ENCODE results near the gene SLC46A2.

The SLC46A2 gene

DNA sequence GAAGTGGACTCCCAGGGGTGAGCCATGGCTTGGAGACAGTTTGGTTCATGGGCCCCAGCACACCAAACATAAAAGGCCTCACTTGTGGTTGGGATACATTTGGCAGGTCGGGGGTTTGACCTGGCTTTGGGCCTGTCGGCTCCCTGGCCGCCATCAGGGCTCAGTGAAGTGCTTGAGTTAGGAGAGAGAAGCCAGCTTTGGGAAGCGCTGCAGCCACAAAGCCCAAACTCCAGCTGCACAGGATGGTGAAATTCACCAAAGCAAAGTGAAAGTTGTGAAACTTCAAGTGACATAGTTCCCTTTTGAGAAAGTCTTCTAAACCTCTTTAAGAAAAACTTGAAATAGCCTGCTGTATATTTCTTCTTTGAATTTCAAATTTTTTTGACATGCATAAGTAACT, 27.5 kb downstream of the SLC46A2 start:
- no peak for DNase-seq (ENCODE audit: extremely low spot score)
- ChIA-PET POLR2A (no interaction called here), CTCF (interaction anchor here (0.7 kb wide), 1 partner anchor 13 kb away, joined by 3 read pairs; no protein-coding TSS in a partner anchor)
- TF ChIP-seq SP1 (IDR thresholded peaks at IDR 0.05) (no peak), SUZ12 (IDR thresholded peaks at IDR 0.05) (no peak), TARDBP (IDR thresholded peaks at IDR 0.05) (no peak), NFRKB (IDR thresholded peaks at IDR 0.05) (no peak), HDGF (IDR thresholded peaks at IDR 0.05; ENCODE audit: borderline replicate concordance) (no peak), BHLHE40 (IDR thresholded peaks at IDR 0.05; ENCODE audit: borderline replicate concordance) (no peak), FOXK2 (IDR thresholded peaks at IDR 0.05) (no peak), LEF1 (IDR thresholded peaks at IDR 0.05; ENCODE audit: borderline replicate concordance) (no peak), FOXM1 (IDR thresholded peaks at IDR 0.05; ENCODE audit: borderline replicate concordance) (no peak), ZNF384 (IDR thresholded peaks at IDR 0.05) (no peak), ARNT (IDR thresholded peaks at IDR 0.05) (no peak), FOXA1 (IDR thresholded peaks at IDR 0.05) (no peak), CTBP1 (IDR thresholded peaks at IDR 0.05; ENCODE audit: borderline replicate concordance) (no peak), L3MBTL2 (conservative IDR thresholded peaks at IDR 0.05) (no peak), PKNOX1 (IDR thresholded peaks at IDR 0.05) (no peak), ELF4 (IDR thresholded peaks at IDR 0.05) (no peak)

GRCh38 chr9:112861638-112862555, 28.8 kb downstream of the SLC46A2 start:
- no peak for DNase-seq (ENCODE audit: extremely low spot score)
- CTCF ChIA-PET, result no interaction called here
- no peak for TF ChIP-seq PKNOX1 (IDR thresholded peaks at IDR 0.05)
- no peak for TF ChIP-seq ARNT (IDR thresholded peaks at IDR 0.05)
- POLR2A ChIA-PET, result no interaction called here

DNA sequence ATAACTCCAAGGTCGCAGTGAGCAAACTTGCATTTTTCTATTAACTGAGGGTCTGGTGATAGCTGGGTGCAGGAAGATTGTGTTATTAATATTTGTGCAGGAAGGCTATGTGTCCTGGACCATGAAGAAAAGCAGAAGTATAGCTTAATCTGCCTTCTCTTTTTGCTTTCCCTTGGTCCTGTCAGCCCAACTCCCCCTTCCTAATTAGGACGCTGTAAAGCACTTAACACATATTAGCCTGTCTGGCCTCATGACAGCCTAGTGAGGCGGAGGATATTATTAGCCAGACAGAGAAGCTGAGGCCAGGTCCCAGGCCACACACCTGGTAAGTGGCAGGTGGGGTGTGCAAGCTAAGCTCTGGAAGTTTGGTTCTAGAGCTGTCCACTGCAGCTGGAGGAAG, 29.5 kb downstream of the SLC46A2 start:
- DNase-seq (ENCODE audit: extremely low spot score), result no peak
- no peak for TF ChIP-seq CTBP1 (IDR thresholded peaks at IDR 0.05; ENCODE audit: borderline replicate concordance)
- TF ChIP-seq FOXA1 (IDR thresholded peaks at IDR 0.05), result no peak
- TF ChIP-seq TARDBP (IDR thresholded peaks at IDR 0.05), result no peak
- no peak for TF ChIP-seq HDGF (IDR thresholded peaks at IDR 0.05; ENCODE audit: borderline replicate concordance)
- TF ChIP-seq SUZ12 (IDR thresholded peaks at IDR 0.05), result no peak
- no peak for TF ChIP-seq LEF1 (IDR thresholded peaks at IDR 0.05; ENCODE audit: borderline replicate concordance)
- TF ChIP-seq FOXM1 (IDR thresholded peaks at IDR 0.05; ENCODE audit: borderline replicate concordance), result no peak
- TF ChIP-seq SP1 (IDR thresholded peaks at IDR 0.05), result no peak
- no peak for TF ChIP-seq PKNOX1 (IDR thresholded peaks at IDR 0.05)
- TF ChIP-seq NFRKB (IDR thresholded peaks at IDR 0.05), result no peak
- no peak for TF ChIP-seq L3MBTL2 (conservative IDR thresholded peaks at IDR 0.05)
- CTCF ChIA-PET, result interaction anchor here (1.0 kb wide), 1 partner anchor 16 kb away, joined by 3 read pairs; no protein-coding TSS in a partner anchor
- POLR2A ChIA-PET, result no interaction called here

- CTCF ChIA-PET, result interaction anchor here (1.0 kb wide), 1 partner anchor 15 kb away, joined by 3 read pairs; no protein-coding TSS in a partner anchor
- TF ChIP-seq BHLHE40 (IDR thresholded peaks at IDR 0.05; ENCODE audit: borderline replicate concordance) (no peak), FOXA1 (IDR thresholded peaks at IDR 0.05) (no peak), L3MBTL2 (conservative IDR thresholded peaks at IDR 0.05) (no peak), ZNF384 (IDR thresholded peaks at IDR 0.05) (no peak), PKNOX1 (IDR thresholded peaks at IDR 0.05) (no peak), TARDBP (IDR thresholded peaks at IDR 0.05) (no peak), HDGF (IDR thresholded peaks at IDR 0.05; ENCODE audit: borderline replicate concordance) (no peak), LEF1 (IDR thresholded peaks at IDR 0.05; ENCODE audit: borderline replicate concordance) (no peak), ELF4 (IDR thresholded peaks at IDR 0.05) (no peak), FOXK2 (IDR thresholded peaks at IDR 0.05) (no peak), ARNT (IDR thresholded peaks at IDR 0.05) (no peak), NFRKB (IDR thresholded peaks at IDR 0.05) (no peak)
- POLR2A ChIA-PET, result no interaction called here
- DNase-seq (ENCODE audit: extremely low spot score), result no peak
These were observed 30.2 kb downstream of the SLC46A2 start for GRCh38 chr9:112860451-112860850.

GRCh38 chr9:112858625-112859147, 32.0 kb downstream of the SLC46A2 start:
- TF ChIP-seq FOXK2 (IDR thresholded peaks at IDR 0.05) (no peak), FOXA1 (IDR thresholded peaks at IDR 0.05) (no peak), HDGF (IDR thresholded peaks at IDR 0.05; ENCODE audit: borderline replicate concordance) (no peak), LEF1 (IDR thresholded peaks at IDR 0.05; ENCODE audit: borderline replicate concordance) (no peak), SUZ12 (IDR thresholded peaks at IDR 0.05) (no peak), TARDBP (IDR thresholded peaks at IDR 0.05) (no peak), PKNOX1 (IDR thresholded peaks at IDR 0.05) (no peak), ELF4 (IDR thresholded peaks at IDR 0.05) (no peak), ARNT (IDR thresholded peaks at IDR 0.05) (no peak), FOXM1 (IDR thresholded peaks at IDR 0.05; ENCODE audit: borderline replicate concordance) (no peak), SP1 (IDR thresholded peaks at IDR 0.05) (no peak), BHLHE40 (IDR thresholded peaks at IDR 0.05; ENCODE audit: borderline replicate concordance) (no peak), CTBP1 (IDR thresholded peaks at IDR 0.05; ENCODE audit: borderline replicate concordance) (no peak), ZNF384 (IDR thresholded peaks at IDR 0.05) (no peak), L3MBTL2 (conservative IDR thresholded peaks at IDR 0.05) (no peak), NFRKB (IDR thresholded peaks at IDR 0.05) (no peak)
- ChIA-PET CTCF (no interaction called here), POLR2A (no interaction called here)
- no peak for DNase-seq (ENCODE audit: extremely low spot score)
